ENCODE measurements around the gene LXN. TPM values are rescaled to one million over a fixed set of nuclear protein-coding genes. Genes with fewer than 3 reads are reported as not detected.

The LXN gene
- total and polyA plus RNA-seq, 2 of the 4 experiments (the other 2 are of a cell fraction) = 93.6 to 155 TPM

DNA sequence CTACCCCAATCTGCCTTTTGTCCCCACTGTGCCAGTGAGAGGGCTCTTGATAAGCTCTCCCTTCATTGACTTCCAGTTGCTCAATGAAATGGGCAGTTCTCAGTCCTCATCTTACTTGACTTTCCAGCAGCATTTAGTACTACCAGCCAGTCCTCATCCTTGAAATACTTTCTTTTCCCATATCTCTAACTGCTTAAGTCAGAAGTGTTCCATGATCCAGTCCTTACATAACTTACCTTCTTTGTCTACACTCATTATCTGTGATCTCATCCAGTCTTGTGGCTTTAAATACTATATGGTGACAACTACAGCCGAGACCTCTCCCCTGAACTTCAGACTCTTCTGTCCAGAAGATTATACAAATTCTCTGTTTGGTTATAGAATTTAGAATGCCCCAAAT lies 31.1 kb upstream of the LXN start:
- ChIA-PET CTCF (interaction anchor here (0.6 kb wide), 1 partner anchor 465 kb away, joined by 3 read pairs; no protein-coding TSS in a partner anchor), POLR2A (ENCODE audit: unreplicated experiment) (no interaction called here)
- H2AFZ ChIP-seq (replicated peaks; ENCODE audit: low read length, poor library complexity) = no peak overlapping the region
- peaks cover 13% of the 10 kb centered on the region for H3K4me1 ChIP-seq (ENCODE audit: control insufficient read depth, insufficient read depth, low read length)
- H2BK15ac ChIP-seq (ENCODE audit: low read depth, low read length) = peak overlapping the region; percentile 86; the same call in 2 of the 3 replicates
- H3K4me3 ChIP-seq (ENCODE audit: insufficient read depth, low read depth, low read length) = no peak overlapping the region
- TF ChIP-seq, protein P1, sequence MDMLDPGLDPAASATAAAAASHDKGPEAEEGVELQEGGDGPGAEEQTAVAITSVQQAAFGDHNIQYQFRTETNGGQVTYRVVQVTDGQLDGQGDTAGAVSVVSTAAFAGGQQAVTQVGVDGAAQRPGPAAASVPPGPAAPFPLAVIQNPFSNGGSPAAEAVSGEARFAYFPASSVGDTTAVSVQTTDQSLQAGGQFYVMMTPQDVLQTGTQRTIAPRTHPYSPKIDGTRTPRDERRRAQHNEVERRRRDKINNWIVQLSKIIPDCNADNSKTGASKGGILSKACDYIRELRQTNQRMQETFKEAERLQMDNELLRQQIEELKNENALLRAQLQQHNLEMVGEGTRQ (IDR thresholded peaks at IDR 0.05; ENCODE audit: low read depth, low read length) = no peak
- TF ChIP-seq MAFK (IDR thresholded peaks at IDR 0.05; ENCODE audit: low read depth, low read length) = no peak
- 0 out of 2 replicates have a peak, but pooled peaks have one; percentile 7 for TF ChIP-seq CEBPB (IDR thresholded peaks at IDR 0.05; ENCODE audit: low read depth, low read length)
- no peak for TF ChIP-seq MAZ (IDR thresholded peaks at IDR 0.05; ENCODE audit: borderline replicate concordance, low read depth, low read length)
- H4K5ac ChIP-seq (ENCODE audit: low read depth, low read length) = peak overlapping the region; percentile 98
- H2AK5ac ChIP-seq (ENCODE audit: low read depth, low read length) = peak overlapping the region; percentile 89
- DNase-seq (peak; percentile 42), ATAC-seq (ENCODE audit: low read depth) (peak; percentile 4; the same call in 1 of the 2 replicates)
- peaks cover 29 to 39% of the 10 kb centered on the region in 2 experiments for H3K79me1 ChIP-seq (ENCODE audit: low read depth in 1 of 2, low read length in 2 of 2)
- peak overlapping the region; percentile 76 for H2AK9ac ChIP-seq (replicated peaks; ENCODE audit: low read depth, low read length, poor library complexity)
- no TSS peak for BruUV-seq (replicated peaks)
- peak overlapping the region; percentile 95 for H2BK120ac ChIP-seq (ENCODE audit: low read depth, low read length)
- peak overlapping the region; percentile 85 for H3K4ac ChIP-seq (ENCODE audit: low read depth, low read length)
- intact Hi-C loops (cut with micrococcal nuclease) = no loop called here
- no peaks in the 10 kb centered on the region for H4K20me1 ChIP-seq (ENCODE audit: insufficient read depth, low read length)
- in situ Hi-C loops (cut with MboI; ENCODE audit: low sequenced_read_pairs) = loop anchor here (25.0 kb wide), 1 partner anchor 1541 kb away; the partner anchor contains the start of gene CCNL1
- no peaks in the 10 kb centered on the region for H3K27me3 ChIP-seq (ENCODE audit: control insufficient read depth, insufficient read depth, low read length)
- peak overlapping the region; percentile 61; the same call in 1 of the 2 replicates for H3K9ac ChIP-seq (ENCODE audit: low read depth, low read length)
- peak overlapping the region; percentile 75 for H3K4me2 ChIP-seq (ENCODE audit: low read depth, low read length)
- peak overlapping the region; percentile 89 to 97 for H4K8ac ChIP-seq (ENCODE audit: low read depth in 2 of 2, low read length in 2 of 2)
- H3K9me3 ChIP-seq (ENCODE audit: control insufficient read depth, insufficient read depth, low read length) = no peaks in the 10 kb centered on the region
- peak overlapping the region; percentile 96 for H3K14ac ChIP-seq (replicated peaks; ENCODE audit: low read depth, low read length)
- no CpG with 5 or more reads among the region's 1 CpG for WGBS, 2 experiments (ENCODE audit: extremely low coverage in 2 of 2, insufficient read length in 1 of 2)
- no peaks in the 10 kb centered on the region for H3K36me3 ChIP-seq (ENCODE audit: control insufficient read depth, insufficient read depth, low read length)
- peak overlapping the region; percentile 99 for H3K18ac ChIP-seq (ENCODE audit: low read depth, low read length)
- peak overlapping the region; percentile 99 for H3K27ac ChIP-seq (ENCODE audit: insufficient read depth, low read length)
- peak overlapping the region; percentile 99 for H2BK20ac ChIP-seq (ENCODE audit: low read depth, low read length)
- H3K9me1 ChIP-seq (ENCODE audit: insufficient read depth, low read length) = peaks cover 16% of the 10 kb centered on the region
- H2BK5ac ChIP-seq (ENCODE audit: low read depth, low read length, poor library complexity, severe bottlenecking) = peak overlapping the region; percentile 92
- peak overlapping the region; percentile 85 for H3K56ac ChIP-seq (ENCODE audit: extremely low read depth, insufficient read depth, low read length)
- dilution Hi-C loops (cut with HindIII; ENCODE audit: low sequenced_read_pairs, unreplicated experiment) = no loop called here
- peak overlapping the region; percentile 88 for H3K23ac ChIP-seq (ENCODE audit: low read depth, low read length)
- peak overlapping the region; percentile 93 for H4K91ac ChIP-seq (ENCODE audit: insufficient read depth, low read depth, low read length)

All from IMR-90 (cell line).